ENCODE measurements around the gene SCARF2. TPM values are rescaled to one million over a fixed set of nuclear protein-coding genes. Genes with fewer than 3 reads are reported as not detected.

SCARF2 gene
- total RNA-seq, 6 donors from 2014 or later, result 10.1 to 36.7 (median 16.1) TPM

- WGBS, 2 donors, result 2 to 4% methylated on average over 39 to 59 of the region's 61 CpGs
- DNase-seq (peak in 1 of 2 donors; percentile 87), ATAC-seq (ENCODE audit: low FRiP score in 2 of 2) (peak in 1 of 2 donors; percentile 35)
- peaks cover 0 to 4% (median 1%) of the 10 kb centered on the region in 4 donors for H3K36me3 ChIP-seq
- H3K4me3 ChIP-seq, result peak overlapping the region; percentile 53 to 68 (median 62)
- TF ChIP-seq POLR2AphosphoS5 (IDR thresholded peaks at IDR 0.05), result no peak
- TF ChIP-seq CTCF (IDR thresholded peaks at IDR 0.05), result no peak
- TF ChIP-seq POLR2A (IDR thresholded peaks at IDR 0.05), result no peak
- no peak for TF ChIP-seq EP300 (IDR thresholded peaks at IDR 0.05)
- H3K27ac ChIP-seq, result peak overlapping the region; percentile 74 to 86 (median 81)
- H3K4me1 ChIP-seq, result peaks cover 25 to 44% (median 34%) of the 10 kb centered on the region in 4 donors
- H3K9me3 ChIP-seq, result no peaks in the 10 kb centered on the region
- peaks cover 0 to 22% (median 13%) of the 10 kb centered on the region in 4 donors for H3K27me3 ChIP-seq
Observed at GRCh38 chr22:20436768-20437612, 635 bp downstream of the SCARF2 start.

- peaks cover 28 to 45% (median 39%) of the 10 kb centered on the region in 4 donors for H3K4me1 ChIP-seq
- H3K4me3 ChIP-seq, result peak overlapping the region; percentile 53 to 68 (median 62)
- TF ChIP-seq EP300 (IDR thresholded peaks at IDR 0.05), result no peak
- TF ChIP-seq CTCF (IDR thresholded peaks at IDR 0.05), result no peak
- no peak for TF ChIP-seq POLR2AphosphoS5 (IDR thresholded peaks at IDR 0.05)
- no peak for TF ChIP-seq POLR2A (IDR thresholded peaks at IDR 0.05)
- H3K36me3 ChIP-seq, result no peaks in the 10 kb centered on the region
- no peaks in the 10 kb centered on the region for H3K9me3 ChIP-seq
- 0% methylated on average over 16 of the region's 56 CpGs; no CpG with 5 or more reads in 1 of the 2 donors for WGBS, 2 donors
- H3K27me3 ChIP-seq, result peaks cover 0 to 29% (median 16%) of the 10 kb centered on the region in 4 donors
- H3K27ac ChIP-seq, result peak overlapping the region; percentile 74 to 86 (median 81)
- ATAC-seq (ENCODE audit: low FRiP score in 2 of 2) (peak in 1 of 2 donors; percentile 77), DNase-seq (peak in 1 of 2 donors; percentile 92)
Observed at GRCh38 chr22:20436307-20436767, 1.3 kb downstream of the SCARF2 start.

GRCh38 chr22:20435436-20436306, 2.0 kb downstream of the SCARF2 start:
- DNase-seq, result peak in 1 of 2 donors; percentile 17
- Histone ChIP-seq H3K36me3 (no peaks in the 10 kb centered on the region), H3K9me3 (no peaks in the 10 kb centered on the region), H3K27ac (peak overlapping the region; percentile 46 to 86 (median 78)), H3K4me1 (peaks cover 34 to 52% (median 45%) of the 10 kb centered on the region in 4 donors), H3K4me3 (peak overlapping the region; percentile 53 to 68 (median 62)), H3K27me3 (peaks cover 0 to 36% (median 19%) of the 10 kb centered on the region in 4 donors)
- WGBS, 2 donors, result 61 to 74% methylated on average over 7 to 11 of the region's 11 CpGs
- no peak for TF ChIP-seq POLR2AphosphoS5 (IDR thresholded peaks at IDR 0.05)
- no peak for TF ChIP-seq POLR2A (IDR thresholded peaks at IDR 0.05)
- no peak for TF ChIP-seq CTCF (IDR thresholded peaks at IDR 0.05)
- no peak for TF ChIP-seq EP300 (IDR thresholded peaks at IDR 0.05)
- ATAC-seq (ENCODE audit: low FRiP score in 2 of 2), result no peak

- DNase-seq (no peak), ATAC-seq (ENCODE audit: low FRiP score in 2 of 2) (no peak)
- TF ChIP-seq POLR2AphosphoS5 (IDR thresholded peaks at IDR 0.05) (no peak), CTCF (IDR thresholded peaks at IDR 0.05) (no peak), POLR2A (IDR thresholded peaks at IDR 0.05) (no peak), EP300 (IDR thresholded peaks at IDR 0.05) (no peak)
- WGBS, 2 donors, result 81 to 90% methylated on average over 3 of the region's 3 CpGs
- Histone ChIP-seq H3K27ac (peak overlapping the region in 1 of 4 donors; percentile 86), H3K9me3 (no peaks in the 10 kb centered on the region), H3K27me3 (peaks cover 0 to 45% (median 19%) of the 10 kb centered on the region in 4 donors), H3K4me3 (no peak overlapping the region), H3K36me3 (no peaks in the 10 kb centered on the region), H3K4me1 (peaks cover 43 to 61% (median 54%) of the 10 kb centered on the region in 4 donors)
Observed at GRCh38 chr22:20434773-20435172, 2.9 kb downstream of the SCARF2 start.
